HG02571 (cell line): ENCODE results near the gene PAQR7.

Source experiments
- ATAC-seq: cut with Tn5 transposase; IDR thresholded peaks from one replicate; pipeline ENCODE4 v1.9.1; 2021; ENCODE audit warnings: mild to moderate bottlenecking, moderate library complexity; ENCODE audit not compliant: unreplicated experiment

Gene PAQR7

DNA sequence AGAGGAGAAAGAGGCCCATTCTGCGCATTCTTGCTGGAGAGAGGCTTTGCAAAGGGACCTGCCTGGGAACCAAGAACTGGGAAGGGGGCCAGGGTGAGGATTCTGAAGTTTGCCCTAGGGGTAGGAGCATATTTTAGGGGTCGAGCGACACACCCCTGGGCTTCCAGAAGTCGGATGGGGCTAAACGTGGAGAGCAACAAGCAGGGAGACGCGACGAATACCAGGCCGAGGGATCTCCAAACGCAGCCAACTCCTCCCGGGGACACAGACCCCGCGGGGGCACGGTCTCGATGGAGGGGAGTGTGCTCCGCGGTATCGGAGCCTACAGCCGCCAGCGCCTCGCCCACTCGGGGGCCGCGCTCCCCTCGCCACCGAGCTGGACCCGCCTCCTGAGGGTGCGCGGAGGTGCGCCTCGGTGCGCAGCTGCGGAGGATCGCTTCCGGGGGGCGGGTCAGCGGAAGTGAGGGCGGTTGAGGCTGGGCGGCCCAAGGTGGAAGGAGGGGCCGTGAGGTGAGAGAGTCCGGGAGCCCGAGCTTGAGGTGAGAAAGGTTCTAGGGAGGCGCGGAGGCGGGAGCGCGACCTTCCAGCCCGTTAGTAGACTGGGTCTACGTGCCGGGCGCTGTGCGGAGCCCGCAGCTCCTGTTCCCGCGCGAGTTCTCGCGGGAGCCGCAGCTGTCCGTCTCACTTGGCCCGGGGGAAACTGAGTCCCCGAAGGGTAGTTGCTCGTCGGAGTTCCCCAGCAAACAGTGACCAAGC lies 55.8 kb downstream of the PAQR7 start, which contains the start of gene MTFR1L:
Gene MTFR1L (plus strand): TSS at position 464 of the 756 bp plus-strand sequence. CDS start 3,151 bp downstream, outside the sequence.
- peak; percentile 85 for ATAC-seq

DNA sequence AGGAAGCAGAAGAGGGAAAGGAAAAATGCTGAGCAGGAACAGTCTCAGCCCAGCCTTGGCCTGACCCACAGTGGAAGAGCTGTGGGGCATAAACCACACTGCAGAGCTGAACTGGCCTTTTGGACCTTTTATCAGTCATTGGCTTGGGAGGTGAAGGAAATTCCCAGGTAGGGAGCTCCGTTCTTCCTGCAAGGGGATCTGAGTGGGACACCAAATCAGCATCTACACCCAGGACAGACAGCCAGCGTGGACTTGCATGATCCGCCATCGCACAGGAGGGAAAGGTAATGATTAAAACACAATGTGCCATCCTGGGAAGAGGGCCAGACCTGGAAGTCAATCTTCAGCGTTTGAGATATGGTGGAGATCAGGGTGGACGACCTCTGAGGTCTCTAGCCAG lies 56.9 kb downstream of the PAQR7 start:
- ATAC-seq, result no peak

DNA sequence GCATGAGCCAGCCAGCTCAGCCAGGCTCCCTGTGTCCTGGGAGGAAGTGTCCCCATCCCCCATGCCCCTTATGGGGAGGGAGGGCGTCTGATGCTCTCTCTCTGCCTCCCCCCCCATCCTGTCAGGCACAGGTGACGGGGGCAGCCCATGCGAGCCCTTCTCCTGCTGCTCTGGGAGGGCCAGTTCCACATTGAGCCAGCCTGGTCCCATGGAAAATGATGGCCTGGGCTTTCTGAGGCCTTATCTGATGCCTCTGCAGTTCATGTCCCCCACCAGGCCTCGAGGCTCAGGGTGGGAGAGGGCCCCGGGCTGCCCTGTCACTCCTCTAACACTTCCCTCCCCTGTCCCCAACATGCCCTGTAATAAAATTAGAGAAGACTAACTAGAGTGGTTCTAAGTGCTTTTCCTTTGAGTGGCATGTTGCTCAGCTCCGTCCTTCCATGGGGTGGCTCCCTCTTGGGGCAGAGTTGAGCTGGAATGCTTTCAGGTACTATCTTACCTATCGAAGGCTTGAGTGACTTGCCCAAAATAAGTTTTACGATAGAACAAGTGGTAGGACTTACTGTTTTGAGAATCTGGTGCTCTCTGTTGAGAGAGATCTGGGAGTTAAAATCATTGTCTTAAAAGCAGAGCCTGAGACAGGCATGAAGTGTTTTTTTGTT lies 57.5 kb downstream of the PAQR7 start:
- ATAC-seq, result no peak

GRCh38 chr1:25816112-25816718 lies 59.3 kb downstream of the PAQR7 start:
- no peak for ATAC-seq

DNA sequence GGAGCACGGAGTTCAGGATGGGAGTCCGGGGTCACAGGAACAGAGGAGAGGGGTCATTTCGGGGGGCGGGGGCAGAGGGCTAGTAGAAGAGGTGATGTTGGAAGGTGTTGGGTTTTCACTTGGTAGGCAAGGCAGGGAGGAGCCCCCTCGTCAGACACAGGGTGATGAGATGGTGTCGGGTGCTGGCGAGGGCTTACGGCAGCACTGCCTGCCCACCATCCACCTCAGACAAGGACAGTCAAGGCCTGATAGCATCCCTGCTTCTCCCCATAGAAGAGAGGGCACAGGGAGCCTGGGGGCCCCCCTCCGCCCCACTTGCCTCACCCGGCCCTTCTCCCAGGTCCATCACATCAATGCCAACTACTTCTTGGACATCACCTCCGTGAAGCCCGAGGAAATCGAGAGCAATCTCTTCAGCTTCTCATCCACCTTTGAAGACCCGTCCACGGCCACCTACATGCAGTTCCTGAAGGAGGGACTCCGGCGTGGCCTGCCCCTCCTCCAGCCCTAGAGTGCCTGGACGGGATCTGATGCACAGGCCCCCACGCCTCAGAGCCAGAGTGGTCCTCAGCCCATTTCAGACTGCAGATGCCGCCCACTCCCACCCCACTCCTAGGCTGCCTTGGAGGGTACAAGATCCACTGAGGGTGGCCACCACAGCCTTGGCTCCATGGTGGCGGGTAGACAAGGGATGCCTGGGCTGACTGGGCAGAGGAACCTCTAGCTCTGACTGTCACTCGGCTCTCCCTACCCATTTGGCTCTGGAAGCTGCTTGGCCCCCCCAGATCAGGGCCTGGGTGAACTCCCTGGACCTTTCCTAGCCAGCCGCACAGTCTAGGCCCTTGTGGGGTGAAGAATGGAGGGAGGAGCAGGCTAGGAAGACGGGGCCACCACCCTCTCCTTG lies 60.0 kb downstream of the PAQR7 start:
- no peak for ATAC-seq

DNA sequence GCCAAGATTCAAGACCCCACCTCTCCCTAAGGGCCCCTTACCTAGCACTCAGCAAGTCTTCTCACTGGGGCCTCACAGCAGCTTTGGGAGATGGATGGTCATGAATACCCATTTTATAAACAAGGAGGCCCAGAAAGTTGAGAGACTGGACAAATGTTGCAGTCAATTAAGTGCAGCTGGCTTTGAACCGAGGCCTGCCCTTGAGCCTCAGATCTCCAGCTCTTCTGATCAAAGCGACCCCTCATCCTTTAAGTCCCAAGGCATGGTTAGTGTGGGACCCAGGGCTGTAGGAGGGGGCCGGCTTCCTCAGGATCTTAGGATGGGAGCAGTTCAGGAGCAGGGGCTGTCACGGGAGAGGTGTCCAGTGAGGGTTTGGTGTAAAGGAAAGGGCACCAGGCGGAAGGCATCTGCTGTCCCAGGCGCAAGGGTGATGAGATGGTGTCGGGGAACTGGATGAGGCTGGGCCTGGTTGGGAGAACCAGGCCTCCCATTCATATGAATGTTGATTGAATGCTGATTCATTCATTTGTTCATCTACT lies 60.9 kb downstream of the PAQR7 start:
- no peak for ATAC-seq

DNA sequence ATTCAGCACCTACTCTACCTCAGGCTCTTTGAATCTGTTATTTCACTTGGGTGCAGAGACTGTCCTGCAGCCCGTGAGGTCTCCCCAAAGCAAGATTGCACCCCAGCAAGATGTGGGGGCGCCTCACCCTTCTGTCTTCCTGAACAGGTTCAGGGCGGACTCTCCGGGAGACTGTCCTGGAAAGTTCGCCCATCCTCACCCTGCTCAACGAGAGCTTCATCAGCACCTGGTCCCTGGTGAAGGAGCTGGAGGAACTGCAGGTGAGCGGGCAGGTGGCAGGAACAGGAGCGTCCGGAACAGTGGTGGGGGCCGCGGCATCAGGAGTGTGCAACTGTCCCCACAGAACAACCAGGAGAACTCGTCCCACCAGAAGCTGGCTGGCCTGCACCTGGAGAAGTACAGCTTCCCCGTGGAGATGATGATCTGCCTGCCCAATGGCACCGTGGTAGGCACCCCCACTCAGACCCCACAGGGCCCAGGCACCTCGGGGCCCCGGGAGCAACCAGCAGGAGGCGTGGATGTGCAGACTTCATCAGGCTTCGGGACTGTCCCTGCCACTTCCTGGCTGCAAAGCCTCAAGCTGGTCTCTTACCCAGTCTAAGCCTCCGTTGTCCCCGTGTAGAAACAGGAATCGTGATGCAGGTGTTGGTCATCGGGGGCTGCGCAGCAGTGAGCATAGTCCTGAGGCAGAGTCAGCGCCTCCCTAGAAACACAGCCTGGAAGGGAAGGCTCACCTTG lies 61.6 kb downstream of the PAQR7 start:
- ATAC-seq, result no peak

DNA sequence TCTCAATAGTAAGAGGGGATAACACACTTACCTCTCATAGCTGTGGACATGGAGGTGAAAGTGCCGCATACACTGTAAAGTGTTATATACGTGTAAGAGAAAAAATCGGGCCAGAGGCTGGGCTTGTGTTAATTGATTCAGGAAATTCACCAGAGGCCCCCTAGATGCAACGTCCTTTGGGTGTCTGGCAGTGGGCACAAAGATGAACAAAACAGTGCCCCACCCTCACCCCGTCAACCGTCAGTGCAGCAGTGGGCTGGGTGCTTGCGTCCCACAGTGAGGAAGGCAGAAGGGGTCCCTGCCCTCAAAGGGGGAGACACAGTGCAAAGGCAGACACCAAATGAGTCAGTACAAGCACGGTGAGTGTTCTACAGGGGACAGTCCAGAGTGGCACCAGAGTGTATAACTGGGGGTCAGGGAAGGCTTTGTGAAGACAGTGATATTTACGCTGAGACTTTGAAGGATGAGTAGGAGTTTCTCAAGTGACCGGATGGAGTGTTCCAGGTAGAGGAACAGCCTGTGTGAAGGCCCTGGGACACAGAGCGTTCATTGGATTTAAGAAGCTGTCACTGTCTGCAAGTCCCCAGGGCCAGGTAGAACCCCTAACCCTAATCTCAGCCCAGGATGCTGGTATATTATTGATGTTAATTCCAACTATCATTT lies 62.3 kb downstream of the PAQR7 start:
- ATAC-seq, result no peak
